Ishikawa (cell line): ENCODE results near the gene C1QB.

Source experiments
- CREB1 ChIP-seq: IDR thresholded peaks from 2 replicates; pipeline ENCODE4 v1.6.1; 2012; ENCODE audit warnings: low read depth
- EGR1 ChIP-seq: IDR thresholded peaks from 2 replicates; pipeline ENCODE4 v1.6.1; 2012
- EP300 ChIP-seq: IDR thresholded peaks from 2 replicates; pipeline ENCODE4 v1.6.1; 2012; ENCODE audit warnings: borderline replicate concordance
- FOXM1 ChIP-seq: IDR thresholded peaks from 2 replicates; pipeline ENCODE4 v1.6.1; 2012; ENCODE audit warnings: low read depth, borderline replicate concordance
- NFIC ChIP-seq: IDR thresholded peaks from 2 replicates; pipeline ENCODE4 v1.6.1; 2012
- RAD21 ChIP-seq: IDR thresholded peaks from 2 replicates; pipeline ENCODE4 v1.6.1; 2012; ENCODE audit warnings: low read depth
- TAF1 ChIP-seq: IDR thresholded peaks from 2 replicates; pipeline ENCODE4 v1.6.1; 2012; ENCODE audit warnings: low read depth, mild to moderate bottlenecking
- ZBTB7A ChIP-seq: IDR thresholded peaks from 2 replicates; pipeline ENCODE4 v1.6.1; 2012; ENCODE audit warnings: low read depth
- TF ChIP-seq, protein P1 (sequence below): IDR thresholded peaks from 2 replicates; pipeline ENCODE4 v1.6.1; 2012; ENCODE audit warnings: low read depth, mild to moderate bottlenecking
- TF ChIP-seq, protein P2 (sequence below): IDR thresholded peaks from 2 replicates; pipeline ENCODE4 v1.6.1; 2012
- TF ChIP-seq, protein P3 (sequence below): IDR thresholded peaks from 2 replicates; pipeline ENCODE4 v1.6.1; 2012

DNA sequence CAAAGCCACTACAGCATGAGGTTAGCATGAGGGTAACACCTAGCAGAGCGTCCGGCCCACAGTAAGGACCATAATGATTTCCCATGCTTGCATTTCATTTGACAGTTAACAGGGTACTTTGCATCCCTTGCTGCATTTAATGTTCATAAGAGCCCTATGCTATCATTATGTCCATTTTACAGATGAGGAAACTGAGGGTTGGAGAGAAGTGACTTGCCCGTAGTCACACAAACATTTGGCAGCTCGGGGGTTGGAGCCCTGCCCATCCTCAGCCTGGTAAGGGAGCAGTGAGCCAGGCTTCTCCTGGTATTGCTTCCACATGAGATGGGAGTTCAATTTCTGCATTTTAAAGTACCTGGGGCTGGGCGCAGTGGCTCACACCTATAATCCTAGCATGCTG is 41.1 kb downstream of the C1QB start:
- TF ChIP-seq TAF1 (no peak), FOXM1 (no peak), NFIC (no peak), CREB1 (no peak), RAD21 (no peak), EP300 (no peak), EGR1 (no peak), ZBTB7A (no peak)
- TF ChIP-seq, protein P1, sequence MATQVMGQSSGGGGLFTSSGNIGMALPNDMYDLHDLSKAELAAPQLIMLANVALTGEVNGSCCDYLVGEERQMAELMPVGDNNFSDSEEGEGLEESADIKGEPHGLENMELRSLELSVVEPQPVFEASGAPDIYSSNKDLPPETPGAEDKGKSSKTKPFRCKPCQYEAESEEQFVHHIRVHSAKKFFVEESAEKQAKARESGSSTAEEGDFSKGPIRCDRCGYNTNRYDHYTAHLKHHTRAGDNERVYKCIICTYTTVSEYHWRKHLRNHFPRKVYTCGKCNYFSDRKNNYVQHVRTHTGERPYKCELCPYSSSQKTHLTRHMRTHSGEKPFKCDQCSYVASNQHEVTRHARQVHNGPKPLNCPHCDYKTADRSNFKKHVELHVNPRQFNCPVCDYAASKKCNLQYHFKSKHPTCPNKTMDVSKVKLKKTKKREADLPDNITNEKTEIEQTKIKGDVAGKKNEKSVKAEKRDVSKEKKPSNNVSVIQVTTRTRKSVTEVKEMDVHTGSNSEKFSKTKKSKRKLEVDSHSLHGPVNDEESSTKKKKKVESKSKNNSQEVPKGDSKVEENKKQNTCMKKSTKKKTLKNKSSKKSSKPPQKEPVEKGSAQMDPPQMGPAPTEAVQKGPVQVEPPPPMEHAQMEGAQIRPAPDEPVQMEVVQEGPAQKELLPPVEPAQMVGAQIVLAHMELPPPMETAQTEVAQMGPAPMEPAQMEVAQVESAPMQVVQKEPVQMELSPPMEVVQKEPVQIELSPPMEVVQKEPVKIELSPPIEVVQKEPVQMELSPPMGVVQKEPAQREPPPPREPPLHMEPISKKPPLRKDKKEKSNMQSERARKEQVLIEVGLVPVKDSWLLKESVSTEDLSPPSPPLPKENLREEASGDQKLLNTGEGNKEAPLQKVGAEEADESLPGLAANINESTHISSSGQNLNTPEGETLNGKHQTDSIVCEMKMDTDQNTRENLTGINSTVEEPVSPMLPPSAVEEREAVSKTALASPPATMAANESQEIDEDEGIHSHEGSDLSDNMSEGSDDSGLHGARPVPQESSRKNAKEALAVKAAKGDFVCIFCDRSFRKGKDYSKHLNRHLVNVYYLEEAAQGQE = no peak
- TF ChIP-seq, protein P2, sequence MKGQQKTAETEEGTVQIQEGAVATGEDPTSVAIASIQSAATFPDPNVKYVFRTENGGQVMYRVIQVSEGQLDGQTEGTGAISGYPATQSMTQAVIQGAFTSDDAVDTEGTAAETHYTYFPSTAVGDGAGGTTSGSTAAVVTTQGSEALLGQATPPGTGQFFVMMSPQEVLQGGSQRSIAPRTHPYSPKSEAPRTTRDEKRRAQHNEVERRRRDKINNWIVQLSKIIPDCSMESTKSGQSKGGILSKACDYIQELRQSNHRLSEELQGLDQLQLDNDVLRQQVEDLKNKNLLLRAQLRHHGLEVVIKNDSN = no peak
- TF ChIP-seq, protein P3, sequence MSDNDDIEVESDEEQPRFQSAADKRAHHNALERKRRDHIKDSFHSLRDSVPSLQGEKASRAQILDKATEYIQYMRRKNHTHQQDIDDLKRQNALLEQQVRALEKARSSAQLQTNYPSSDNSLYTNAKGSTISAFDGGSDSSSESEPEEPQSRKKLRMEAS = no peak
